Measurements from ENCODE around the gene SPTA1.

Gene SPTA1

DNA sequence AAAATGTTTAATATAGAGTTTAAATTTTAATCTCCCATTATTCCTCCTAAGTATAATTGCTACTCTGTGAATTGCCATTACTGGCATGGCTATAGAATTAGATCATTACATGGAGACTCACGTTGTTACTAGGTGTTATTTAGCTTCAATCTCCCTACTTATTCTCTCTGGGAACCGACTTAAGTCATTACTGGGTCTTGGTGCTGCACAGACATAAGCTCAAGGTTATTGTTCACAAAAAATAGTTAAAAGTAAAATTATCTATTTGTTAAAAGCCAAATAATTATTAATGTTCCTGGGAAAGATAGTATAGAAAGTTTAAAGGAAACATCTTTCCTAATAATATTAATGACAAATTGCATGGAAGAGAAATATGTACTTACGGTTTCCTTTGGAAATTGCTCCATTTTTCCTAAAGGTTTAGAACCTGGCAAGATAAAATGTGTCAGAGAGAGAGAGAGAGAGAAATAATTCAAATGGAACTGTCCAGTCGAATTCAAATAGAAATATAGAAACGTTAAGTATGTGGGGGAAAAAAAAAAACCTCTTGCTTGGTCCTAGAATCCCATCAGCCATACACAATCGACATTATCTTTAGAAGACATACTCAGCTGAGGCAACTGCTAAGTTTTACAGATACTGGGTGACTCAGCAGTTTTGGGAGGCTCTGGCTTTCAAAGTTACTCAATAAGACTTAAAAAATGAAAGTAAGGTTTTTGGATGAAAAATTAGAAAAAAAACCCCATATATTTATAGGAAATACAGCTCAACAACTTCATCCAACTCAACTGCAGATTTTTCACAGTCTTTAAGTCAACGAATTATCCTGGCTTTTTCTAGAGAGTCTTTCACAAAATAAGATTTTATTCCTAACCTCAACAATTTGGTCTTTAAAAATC, at the start of gene SPTA1:
SPTA1 (minus strand) TSS at position 605 of the 899 bp plus-strand sequence; CDS start at position 407, 198 bp downstream.
- DNase-seq (ENCODE audit: extremely low spot score): no peak
- CTCF ChIA-PET: interaction anchor here (0.8 to 1.1 kb wide), 2 partner anchors 15 to 18 kb away, joined by 3 read pairs; no protein-coding TSS in a partner anchor
- TF ChIP-seq CTCF (IDR thresholded peaks at IDR 0.05; ENCODE audit: control extremely low read depth, extremely low read depth, low read depth, missing control alignments): no peak
- POLR2A ChIA-PET: no interaction called here

- TF ChIP-seq CTCF (IDR thresholded peaks at IDR 0.05; ENCODE audit: control extremely low read depth, extremely low read depth, low read depth, missing control alignments): no peak
- POLR2A ChIA-PET: no interaction called here
- DNase-seq (ENCODE audit: extremely low spot score): no peak
- CTCF ChIA-PET: no interaction called here
Measured at GRCh38 chr1:158735848-158736247, 49.3 kb upstream of the SPTA1 start.

- CTCF ChIA-PET: no interaction called here
- TF ChIP-seq CTCF (IDR thresholded peaks at IDR 0.05; ENCODE audit: control extremely low read depth, extremely low read depth, low read depth, missing control alignments): no peak
- POLR2A ChIA-PET: no interaction called here
- DNase-seq (ENCODE audit: extremely low spot score): no peak
Measured at GRCh38 chr1:158732524-158732923, 46.0 kb upstream of the SPTA1 start.

- no peak for DNase-seq (ENCODE audit: extremely low spot score)
- ChIA-PET POLR2A (no interaction called here), CTCF (interaction anchor here (0.9 to 1.3 kb wide), 2 partner anchors 10 to 12 kb away, joined by 3 read pairs; no protein-coding TSS in a partner anchor)
- no peak for TF ChIP-seq CTCF (IDR thresholded peaks at IDR 0.05; ENCODE audit: control extremely low read depth, extremely low read depth, low read depth, missing control alignments)
Measured at GRCh38 chr1:158731707-158732106, 45.2 kb upstream of the SPTA1 start.

DNA sequence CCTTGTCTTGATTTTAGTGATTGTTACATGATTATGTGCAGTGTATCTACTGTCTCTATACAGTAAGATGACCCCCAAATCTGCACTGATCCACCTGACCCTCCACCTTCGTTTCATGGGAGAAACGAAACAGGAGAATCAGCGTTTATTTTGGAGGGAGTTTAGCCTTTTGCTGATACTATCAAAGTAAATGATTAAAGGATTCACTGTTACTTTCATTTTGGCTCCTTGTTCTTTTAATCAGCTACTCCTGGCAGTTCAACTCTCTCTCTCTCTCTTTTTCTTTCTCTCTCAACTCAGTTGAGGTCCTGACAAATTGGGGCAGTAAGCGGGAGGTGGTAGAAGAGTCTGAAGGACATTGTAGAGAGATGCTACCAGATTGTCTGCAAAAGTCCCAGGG, 43.9 kb upstream of the SPTA1 start:
- POLR2A ChIA-PET: no interaction called here
- CTCF ChIA-PET: no interaction called here
- TF ChIP-seq CTCF (IDR thresholded peaks at IDR 0.05; ENCODE audit: control extremely low read depth, extremely low read depth, low read depth, missing control alignments): no peak
- no peak for DNase-seq (ENCODE audit: extremely low spot score)

GRCh38 chr1:158728510-158729225, 42.2 kb upstream of the SPTA1 start:
- TF ChIP-seq CTCF (IDR thresholded peaks at IDR 0.05; ENCODE audit: control extremely low read depth, extremely low read depth, low read depth, missing control alignments): no peak
- ChIA-PET POLR2A (no interaction called here), CTCF (no interaction called here)
- no peak for DNase-seq (ENCODE audit: extremely low spot score)
